CD4-positive, alpha-beta T cell treated with Interleukin-4 for 1 hour (primary cell): ENCODE measurements around the gene DDX3X.
"Not testable (repeated sequence)": the region's sequence is repeated elsewhere in the genome, so short reads cannot be mapped to it uniquely, and the experiment has no call there.

Experiments
- DNase-seq, 2 donors: peaks; one replicate each; pipeline ENCODE4 v3.0.0-alpha.2; 2020 to 2022

DDX3X gene

GRCh38 chrX:41333744-41334362 lies at the start of gene DDX3X:
Gene DDX3X, plus strand, starts transcription at chrX:41334162. Its CDS starts 91 bp downstream, at chrX:41334253.
- DNase-seq, result peak; percentile 89 to 94

- not testable (repeated sequence) for DNase-seq
Measured at GRCh38 chrX:41285928-41286327, 48.0 kb upstream of the DDX3X start.

DNA sequence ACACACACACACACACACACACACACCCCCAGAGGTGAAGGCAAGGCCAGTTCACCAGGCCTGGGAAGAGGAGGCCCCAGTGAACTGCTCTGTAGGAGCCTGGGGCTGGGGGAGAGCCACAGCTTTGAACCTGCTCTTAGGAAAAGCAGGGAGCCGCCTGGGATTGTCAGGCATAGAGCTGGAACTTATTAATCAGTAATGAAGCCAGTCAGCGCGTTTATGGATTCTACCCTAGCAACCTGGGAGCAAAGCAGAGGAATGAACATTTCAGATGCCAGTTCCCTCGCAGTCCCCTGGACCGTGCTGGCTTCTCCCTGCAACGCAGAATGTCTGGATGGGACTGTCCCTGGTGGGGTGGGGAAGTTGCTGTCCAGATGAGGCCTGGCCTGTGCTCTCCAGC lies 45.3 kb upstream of the DDX3X start:
- no peak for DNase-seq

- DNase-seq, result no peak
Measured at GRCh38 chrX:41289095-41289494, 44.9 kb upstream of the DDX3X start.

GRCh38 chrX:41291309-41291708 lies 42.7 kb upstream of the DDX3X start:
- DNase-seq, result no peak

DNA sequence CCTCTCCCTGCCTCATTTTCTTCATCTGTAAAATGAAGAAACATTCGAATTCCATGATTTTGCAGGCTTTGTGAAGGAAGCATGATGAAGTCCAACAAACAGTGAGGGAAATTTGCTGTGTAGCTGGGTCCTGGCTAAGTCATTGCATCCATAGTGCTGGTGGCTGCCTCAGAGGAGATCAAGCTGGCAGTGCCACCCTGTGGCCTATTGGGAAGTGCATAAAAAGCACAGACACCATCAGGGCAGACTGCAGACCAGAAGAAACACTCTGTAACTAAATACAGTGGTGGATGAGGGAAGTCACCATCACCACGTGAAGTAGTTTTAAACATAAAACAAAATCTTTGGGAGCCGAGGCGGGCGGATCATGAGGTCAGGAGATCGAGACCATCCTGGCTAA lies 40.7 kb upstream of the DDX3X start:
- DNase-seq, result peak in 1 of 2 donors; percentile 21

DNA sequence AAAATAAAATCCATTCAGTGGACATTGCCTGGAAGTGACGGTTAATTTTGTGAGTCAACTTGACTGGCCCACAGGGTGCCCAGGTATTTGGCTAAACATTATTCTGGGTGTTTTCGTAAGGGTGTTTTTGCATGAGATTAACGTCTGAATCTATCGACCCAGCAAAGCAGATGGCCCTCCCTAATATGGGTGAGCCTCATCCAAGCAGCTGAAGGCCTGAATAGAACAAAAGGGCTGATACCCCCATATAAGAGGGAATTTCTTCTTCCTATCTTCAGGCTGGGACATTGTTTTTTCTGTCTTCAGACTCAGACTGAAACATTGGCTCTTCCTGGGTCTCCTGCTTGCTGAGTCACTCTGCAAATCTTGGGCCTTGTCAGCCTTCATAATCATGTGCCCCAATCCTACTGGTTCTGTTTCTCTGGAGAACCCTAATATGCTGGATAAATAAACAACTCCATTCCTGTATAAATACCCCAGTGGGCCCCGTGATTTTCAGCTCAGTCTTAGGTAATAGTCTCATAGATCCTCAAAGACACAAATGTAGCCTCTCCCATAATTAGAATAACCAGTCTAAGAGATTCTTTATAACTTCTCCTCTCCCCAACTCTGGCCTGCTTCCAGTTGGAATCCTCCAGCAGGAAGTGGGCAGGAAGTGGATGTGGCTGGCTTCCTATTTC lies 33.1 kb upstream of the DDX3X start:
- DNase-seq, result no peak

- no peak for DNase-seq
Measured at GRCh38 chrX:41301438-41301824, 32.5 kb upstream of the DDX3X start.

GRCh38 chrX:41302370-41302769 lies 31.6 kb upstream of the DDX3X start:
- no peak for DNase-seq

DNA sequence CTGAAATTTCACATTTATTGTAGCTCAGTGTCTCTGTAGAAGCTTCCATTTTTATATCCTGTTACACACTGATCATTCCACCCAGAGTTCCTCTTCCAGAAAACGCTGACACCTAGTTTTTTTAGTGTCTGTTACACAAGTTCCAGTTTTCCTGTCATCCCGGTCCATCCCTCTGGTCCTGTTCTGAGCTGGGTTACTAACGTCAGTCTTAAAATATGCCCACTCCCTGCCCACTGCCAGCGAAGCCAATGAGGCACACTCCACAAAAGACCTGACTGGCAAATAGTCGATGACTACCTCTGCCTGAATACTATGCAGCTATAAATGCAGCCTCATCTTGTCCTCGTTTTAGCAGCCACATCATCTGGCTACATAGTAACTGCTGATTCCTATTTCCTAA lies 30.9 kb upstream of the DDX3X start:
- DNase-seq, result no peak

- no peak for DNase-seq
Measured at GRCh38 chrX:41304178-41304577, 29.8 kb upstream of the DDX3X start.

GRCh38 chrX:41308884-41309647 lies 24.9 kb upstream of the DDX3X start:
- DNase-seq, result peak; percentile 6 to 31

DNA sequence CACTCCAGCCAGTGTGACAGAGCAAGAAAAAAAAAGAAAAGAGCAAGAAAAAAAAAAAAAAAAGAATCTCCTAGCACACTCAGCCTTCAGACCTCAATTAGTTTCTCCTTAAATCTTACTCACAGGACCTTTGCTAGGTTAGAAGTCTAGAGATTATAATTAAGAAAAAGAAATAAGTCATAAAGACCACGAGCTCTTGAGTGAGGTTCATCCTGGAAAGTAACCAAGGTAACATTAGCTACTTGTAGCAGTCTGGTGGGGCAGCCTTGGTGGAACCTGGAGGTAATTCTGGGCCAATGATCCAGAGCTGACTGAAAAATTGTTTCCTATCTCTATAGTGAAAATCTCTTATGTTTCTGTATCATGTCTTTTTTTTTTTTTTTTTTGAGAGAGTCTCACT lies 21.2 kb upstream of the DDX3X start:
- no peak for DNase-seq

- no peak for DNase-seq
Measured at GRCh38 chrX:41313419-41313818, 20.5 kb upstream of the DDX3X start.

GRCh38 chrX:41314204-41314603 lies 19.8 kb upstream of the DDX3X start:
- no peak for DNase-seq

- DNase-seq, result no peak
Measured at GRCh38 chrX:41314881-41315280, 19.1 kb upstream of the DDX3X start.

DNA sequence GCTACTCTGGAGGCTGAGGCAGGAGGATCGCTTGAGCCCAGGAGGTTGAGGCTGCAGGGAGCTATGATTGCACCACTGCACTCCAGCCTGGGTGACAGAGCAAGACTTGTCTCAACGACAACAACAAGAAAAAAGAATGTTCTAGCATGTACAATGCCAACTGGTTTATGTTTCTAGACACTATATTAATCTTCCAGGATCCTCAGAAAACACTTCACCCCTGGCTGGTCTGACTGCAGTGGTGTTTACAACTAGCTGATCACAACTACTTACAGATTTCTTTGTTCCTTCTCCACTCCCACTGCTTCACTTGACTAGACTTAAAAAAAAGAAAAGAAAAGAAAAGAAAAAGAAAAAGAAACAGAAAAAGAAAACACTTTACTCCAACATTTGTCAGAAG lies 17.7 kb upstream of the DDX3X start:
- not testable (repeated sequence) for DNase-seq

DNA sequence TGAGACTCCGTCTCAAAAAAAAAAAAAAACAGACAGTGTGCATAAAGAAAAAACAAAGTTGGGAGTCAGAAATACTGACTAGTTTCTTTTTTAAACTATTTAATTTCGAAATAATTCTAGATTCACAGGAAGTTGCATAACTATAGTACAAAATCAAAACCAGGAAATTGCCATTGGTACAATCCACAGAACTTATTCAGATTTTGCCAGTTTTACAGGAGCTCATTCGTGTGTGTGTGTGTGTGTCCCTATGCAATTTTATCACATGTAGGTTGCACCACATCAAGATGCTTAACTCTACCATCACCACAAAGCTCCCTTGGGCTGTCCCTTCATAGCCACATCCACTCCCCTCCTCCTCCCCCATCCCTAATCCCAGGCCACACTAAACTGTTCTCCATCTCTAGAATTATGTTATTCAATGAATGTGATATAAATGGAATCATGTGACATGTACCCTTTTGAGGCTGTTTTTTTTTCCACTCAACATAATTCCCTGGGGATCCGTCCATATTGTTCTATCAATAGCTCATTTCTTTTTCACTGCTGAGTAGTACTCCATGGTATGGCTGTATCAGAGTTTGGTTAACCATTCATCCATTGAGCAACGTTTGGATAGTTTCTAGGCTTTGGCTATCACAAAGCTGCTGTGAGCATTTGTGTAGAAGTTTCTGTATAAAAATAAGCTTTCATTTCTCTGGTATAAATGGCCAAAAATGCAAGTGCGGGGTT lies 16.3 kb upstream of the DDX3X start:
- DNase-seq, result no peak

- DNase-seq, result no peak
Measured at GRCh38 chrX:41320393-41320792, 13.6 kb upstream of the DDX3X start.

DNA sequence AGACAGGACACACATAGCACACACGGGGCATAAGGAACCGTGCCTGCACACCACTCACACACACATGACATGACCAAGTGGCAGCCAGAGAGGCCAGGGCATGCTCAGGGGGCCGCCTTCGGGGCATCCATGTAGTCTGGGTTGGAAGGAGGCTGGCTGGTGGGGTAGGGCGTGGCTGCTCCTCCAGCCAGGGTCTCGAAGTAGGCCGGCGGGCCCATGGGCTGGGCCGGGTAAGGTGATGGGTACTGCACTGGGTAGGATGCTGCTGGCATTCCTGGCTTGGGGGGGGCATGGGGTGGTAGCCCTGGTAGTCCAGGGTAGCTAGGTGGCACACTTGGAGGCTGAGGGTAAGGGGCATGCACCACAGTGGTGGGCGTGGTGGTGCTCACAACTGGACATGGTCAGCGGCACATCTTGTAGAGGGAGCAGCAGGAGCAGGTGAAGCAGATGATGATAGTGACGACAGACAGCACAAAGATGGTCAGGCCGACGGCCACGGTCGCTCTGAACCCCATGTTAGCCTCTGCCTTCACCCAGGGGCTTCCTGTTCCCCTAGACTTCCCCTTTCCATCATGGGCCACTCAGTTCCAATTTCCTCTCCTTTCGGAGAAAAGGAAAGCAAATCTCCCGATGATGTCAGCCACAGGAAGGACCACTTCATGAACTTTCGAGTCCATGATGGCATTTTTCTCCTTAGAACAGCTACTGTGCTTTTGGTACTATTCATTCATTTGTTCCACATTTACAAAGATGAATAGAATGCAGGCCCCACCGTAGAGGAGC lies 10.9 kb upstream of the DDX3X start:
- DNase-seq, result no peak

GRCh38 chrX:41326431-41326830 lies 7.5 kb upstream of the DDX3X start:
- DNase-seq, result no peak

GRCh38 chrX:41327341-41327740 lies 6.6 kb upstream of the DDX3X start:
- no peak for DNase-seq

DNA sequence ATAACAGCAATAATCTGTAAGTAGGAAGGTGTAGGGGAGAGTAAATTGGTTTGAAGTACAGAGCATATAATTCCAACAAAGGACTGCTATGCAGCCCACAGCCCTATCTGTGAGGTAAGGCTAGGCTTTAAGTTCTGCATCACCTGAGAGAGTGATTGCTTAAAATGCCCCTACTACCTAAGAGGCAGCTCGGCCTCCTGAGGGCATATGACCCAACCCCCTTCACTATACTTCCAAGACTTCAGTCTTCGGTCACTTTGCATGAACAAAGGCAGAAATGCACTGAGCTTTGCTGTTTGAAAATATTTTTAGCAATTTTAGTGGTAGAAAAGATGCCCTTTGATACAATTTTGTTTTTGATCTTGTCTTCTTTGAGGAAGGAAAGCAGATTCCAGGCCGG lies 4.9 kb upstream of the DDX3X start:
- DNase-seq, result no peak
